ENCODE data around the gene FAM20B.

The FAM20B gene

DNA sequence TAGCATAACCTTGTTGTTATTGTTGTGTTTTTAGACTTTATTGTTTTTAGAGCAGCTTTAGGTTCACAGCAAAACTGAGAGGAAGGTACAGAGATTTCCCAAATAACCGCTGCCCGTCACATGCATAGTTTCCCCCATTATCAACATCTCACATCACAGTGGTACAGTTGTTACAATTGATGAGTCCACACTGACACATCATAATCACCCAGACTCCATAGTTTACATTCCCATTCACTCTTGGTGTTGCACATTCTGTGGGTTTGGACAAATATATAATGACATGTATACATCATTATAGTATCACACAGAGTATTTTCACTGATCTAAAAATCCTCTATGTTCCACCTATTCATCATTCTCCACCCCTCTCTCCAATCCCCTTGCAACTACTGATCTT lies 30.2 kb downstream of the FAM20B start:
- no peak for TF ChIP-seq CTCF (IDR thresholded peaks at IDR 0.05; ENCODE audit: low read depth, low read length)
- Histone ChIP-seq H3K9me3 (no peaks in the 10 kb centered on the region), H3K27me3 (no peaks in the 10 kb centered on the region), H3K36me3 (peaks cover 2% of the 10 kb centered on the region; the same call in 1 of the 2 replicates), H3K4me1 (no peaks in the 10 kb centered on the region), H3K4me3 (ENCODE audit: low read depth, low read length) (no peak overlapping the region)
- no peak for DNase-seq

DNA sequence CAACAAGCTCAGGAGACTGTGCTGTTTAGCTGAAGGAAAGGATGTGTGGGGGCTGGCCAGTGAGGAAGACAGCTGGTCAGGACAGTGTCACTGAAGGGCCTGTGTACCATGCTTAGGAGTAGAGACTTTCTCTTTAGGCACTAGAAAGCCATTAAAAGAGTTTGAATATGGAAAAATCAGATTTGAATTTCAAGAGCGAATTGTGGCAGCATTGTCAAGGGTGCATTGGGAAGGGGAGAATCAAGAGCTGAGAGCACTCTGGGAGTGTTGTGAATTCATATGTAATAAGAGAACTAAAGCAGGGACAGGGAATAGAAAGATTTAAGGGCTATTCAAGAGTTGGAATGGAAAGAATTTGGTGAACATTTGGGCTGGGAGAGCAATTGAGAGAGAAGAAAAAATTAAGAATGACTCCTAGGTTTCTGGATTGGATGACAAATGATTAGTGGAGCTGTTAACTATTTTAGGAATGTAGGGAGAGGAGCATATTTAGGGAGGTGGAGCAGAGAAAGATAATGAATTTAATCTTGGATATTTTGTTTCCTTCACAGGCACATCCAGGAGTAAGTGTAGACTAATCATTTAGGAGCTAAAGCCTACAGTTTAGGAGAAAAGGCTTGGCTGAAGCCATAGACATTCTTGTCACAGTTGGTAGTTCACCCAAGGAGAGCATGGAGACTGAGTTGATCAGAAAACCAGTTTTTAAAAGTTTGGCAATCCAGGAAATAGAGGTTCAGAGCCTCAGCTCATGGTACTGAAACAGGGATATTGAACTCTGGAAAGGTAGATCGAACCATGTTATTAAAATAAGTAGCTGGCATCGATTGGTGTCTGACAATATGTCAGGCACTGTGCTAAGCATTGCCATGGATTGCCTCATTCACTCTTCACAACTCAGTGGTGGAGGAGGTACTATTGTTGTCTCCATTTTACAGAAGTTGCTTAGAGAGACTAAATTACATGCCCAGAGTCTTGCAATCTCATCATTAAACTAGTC lies 33.1 kb downstream of the FAM20B start:
- H3K9me3 ChIP-seq: no peaks in the 10 kb centered on the region
- no peak for DNase-seq
- no peak overlapping the region for H3K4me3 ChIP-seq (ENCODE audit: low read depth, low read length)
- H3K4me1 ChIP-seq: no peaks in the 10 kb centered on the region
- H3K27me3 ChIP-seq: no peaks in the 10 kb centered on the region
- TF ChIP-seq CTCF (IDR thresholded peaks at IDR 0.05; ENCODE audit: low read depth, low read length): no peak
- peaks cover 2% of the 10 kb centered on the region for H3K36me3 ChIP-seq

DNA sequence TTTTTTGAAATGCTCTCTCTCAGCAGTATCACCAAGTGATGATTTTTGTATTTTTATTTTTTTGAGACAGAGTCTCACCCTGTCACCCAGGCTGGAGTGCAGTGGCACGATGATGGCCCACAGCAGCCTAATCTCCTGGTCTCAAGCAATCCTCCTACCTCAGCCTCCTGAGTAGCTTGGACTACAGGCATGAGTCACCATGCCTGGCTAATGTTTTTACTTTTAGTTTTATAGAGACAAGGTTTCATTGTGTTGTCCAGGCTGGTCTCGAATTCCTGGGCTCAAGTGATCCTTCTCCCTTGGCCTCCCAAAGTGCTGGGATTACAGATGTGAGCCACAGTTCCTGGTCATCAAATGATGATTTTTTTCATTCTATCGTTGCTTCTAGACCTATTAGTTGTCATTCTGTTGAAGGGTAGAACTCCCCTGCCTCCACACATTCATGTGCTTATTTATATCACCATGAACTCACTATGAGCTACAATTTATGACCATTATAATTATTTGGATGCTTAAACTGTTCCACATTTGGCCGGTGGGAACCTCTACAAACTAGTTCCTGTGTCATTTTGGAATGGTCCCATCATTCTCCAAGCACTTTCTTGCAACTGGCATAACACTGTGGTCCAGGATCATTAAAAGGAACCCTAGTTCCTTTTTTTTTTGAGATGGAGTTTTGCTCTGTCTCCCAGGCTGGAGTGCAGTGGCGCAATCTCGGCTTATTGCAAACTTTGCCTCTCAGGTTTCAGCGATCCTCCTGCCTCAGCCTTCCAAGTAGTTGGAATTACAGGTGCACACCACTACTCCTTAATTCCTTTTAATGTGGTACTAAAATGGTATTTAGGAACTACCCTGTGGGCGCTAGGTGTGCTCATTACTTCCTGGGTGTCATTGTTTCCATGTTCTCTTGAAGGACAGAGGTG lies 35.9 kb downstream of the FAM20B start:
- no peaks in the 10 kb centered on the region for H3K9me3 ChIP-seq
- no peak for TF ChIP-seq CTCF (IDR thresholded peaks at IDR 0.05; ENCODE audit: low read depth, low read length)
- peaks cover 14% of the 10 kb centered on the region for H3K36me3 ChIP-seq
- H3K4me1 ChIP-seq: no peaks in the 10 kb centered on the region
- H3K4me3 ChIP-seq (ENCODE audit: low read depth, low read length): no peak overlapping the region
- H3K27me3 ChIP-seq: no peaks in the 10 kb centered on the region
- DNase-seq: no peak

GRCh38 chr1:179066471-179066870 lies 40.8 kb downstream of the FAM20B start:
- no peaks in the 10 kb centered on the region for H3K9me3 ChIP-seq
- H3K4me1 ChIP-seq: no peaks in the 10 kb centered on the region
- H3K27me3 ChIP-seq: no peaks in the 10 kb centered on the region
- no peak for DNase-seq
- no peak for TF ChIP-seq CTCF (IDR thresholded peaks at IDR 0.05; ENCODE audit: low read depth, low read length)
- H3K36me3 ChIP-seq: peaks cover 24% of the 10 kb centered on the region
- no peak overlapping the region for H3K4me3 ChIP-seq (ENCODE audit: low read depth, low read length)

- Histone ChIP-seq H3K36me3 (no peaks in the 10 kb centered on the region), H3K4me3 (ENCODE audit: low read depth, low read length) (no peak overlapping the region), H3K9me3 (no peaks in the 10 kb centered on the region), H3K4me1 (no peaks in the 10 kb centered on the region), H3K27me3 (no peaks in the 10 kb centered on the region)
- TF ChIP-seq CTCF (IDR thresholded peaks at IDR 0.05; ENCODE audit: low read depth, low read length): no peak
- DNase-seq: no peak
Observed at GRCh38 chr1:179077396-179077795, 51.7 kb downstream of the FAM20B start.

Data from BE2C (cell line).